ENCODE results near the gene FAM3D.

- no peak for TF ChIP-seq CTCF (IDR thresholded peaks at IDR 0.05; ENCODE audit: low read depth, low read length, poor library complexity, severe bottlenecking)
- no peak for TF ChIP-seq EZH2phosphoT487 (IDR thresholded peaks at IDR 0.05; ENCODE audit: borderline replicate concordance, low read length)
Measured at GRCh38 chr3:58680879-58681525, 14.4 kb upstream of the FAM3D start.

Measured in DOHH2 (cell line).